ENCODE measurements around the gene GNS. TPM values are rescaled to one million over a fixed set of nuclear protein-coding genes. Genes with fewer than 3 reads are reported as not detected.

GNS gene
- total RNA-seq, 1 experiment from 2014 or later, result 26.0 TPM

- H3T11ph ChIP-seq (ENCODE audit: low read length), result no peak overlapping the region
- no peak overlapping the region for H2BK5ac ChIP-seq (ENCODE audit: insufficient read length, low read length)
- H4K8ac ChIP-seq (replicated peaks; ENCODE audit: insufficient read length, low read depth, low read length), result no peak overlapping the region
- no peak overlapping the region for H3K56ac ChIP-seq (ENCODE audit: insufficient read length, low read depth, low read length)
- H3K23ac ChIP-seq (ENCODE audit: insufficient read length, low read depth, low read length), result no peak overlapping the region
- H3K36me3 Mint-ChIP-seq (ENCODE audit: insufficient read depth in 1 of 3, low read depth in 3 of 3), result peaks cover 2 to 11% (median 7%) of the 10 kb centered on the region in 3 experiments; a peak in 6 of 7 replicates
- H4K5ac ChIP-seq (ENCODE audit: insufficient read length, low read depth, low read length), result no peak overlapping the region
- H3K18ac ChIP-seq (ENCODE audit: insufficient read length, low read depth, low read length), result no peak overlapping the region
- no peak overlapping the region for H3K4me2 ChIP-seq (ENCODE audit: insufficient read depth, insufficient read length, low read length)
- H3K4me1 ChIP-seq (ENCODE audit: insufficient read depth, low read length), result peaks cover 10% of the 10 kb centered on the region; the same call in 1 of the 2 replicates
- H2BK120ac ChIP-seq (ENCODE audit: low read depth, low read length, poor library complexity, severe bottlenecking), result no peak overlapping the region
- H2BK12ac ChIP-seq (ENCODE audit: insufficient read length, low read depth, low read length), result no peak overlapping the region
- H2AFZ ChIP-seq (ENCODE audit: low read length), result no peak overlapping the region
- H3K9me3 Mint-ChIP-seq, result no peaks in the 10 kb centered on the region
- no peaks in the 10 kb centered on the region for H3K23me2 ChIP-seq (ENCODE audit: insufficient read length, low read depth, low read length, poor library complexity, severe bottlenecking)
- no peak for TF ChIP-seq CTCF (conservative IDR thresholded peaks at IDR 0.05)
- DNase-seq, result no peak
- no peaks in the 10 kb centered on the region for H3K9me3 ChIP-seq (ENCODE audit: control insufficient read depth, low read depth, low read length)
- no peak overlapping the region for H2BK20ac ChIP-seq (ENCODE audit: low read depth, low read length, poor library complexity, severe bottlenecking)
- peaks cover 40 to 54% of the 10 kb centered on the region in 2 experiments for H3K4me1 Mint-ChIP-seq
- no peak overlapping the region for H3K27ac ChIP-seq (ENCODE audit: insufficient read length, low read depth, low read length)
- no peaks in the 10 kb centered on the region for H4K20me1 ChIP-seq (ENCODE audit: control insufficient read depth, insufficient read depth, insufficient read length)
- H4K91ac ChIP-seq (ENCODE audit: insufficient read length, low read depth, low read length), result no peak overlapping the region
- no peak overlapping the region for H3K4ac ChIP-seq (ENCODE audit: low read depth, low read length)
- no CpG with 5 or more reads among the region's 4 CpGs for WGBS (ENCODE audit: extremely low coverage, insufficient read length, low lambda C conversion rate)
- H3K79me2 ChIP-seq (ENCODE audit: insufficient read depth, low read length), result peaks cover 6% of the 10 kb centered on the region; the same call in 1 of the 2 replicates
- H3K9ac ChIP-seq (ENCODE audit: extremely low read depth, insufficient read length, low read length), result no peak overlapping the region
- no peak overlapping the region for H2BK15ac ChIP-seq (ENCODE audit: low read depth, low read length)
- no peaks in the 10 kb centered on the region for H3K27me3 ChIP-seq (ENCODE audit: insufficient read depth, low read length)
- H3K27me3 Mint-ChIP-seq (ENCODE audit: low read depth), result no peaks in the 10 kb centered on the region
- H2AK5ac ChIP-seq (ENCODE audit: insufficient read length, low read length), result no peak overlapping the region
- H3K4me3 Mint-ChIP-seq, result no peak overlapping the region
- H3K14ac ChIP-seq (ENCODE audit: insufficient read depth, low read length), result no peak overlapping the region
- H3K79me1 ChIP-seq (ENCODE audit: insufficient read depth, low read depth, low read length, poor library complexity, severe bottlenecking), result no peaks in the 10 kb centered on the region
- peak overlapping the region in 1 of 3 experiments; percentile 90; a peak in 1 of 7 replicates for H3K27ac Mint-ChIP-seq
Measured at GRCh38 chr12:64680235-64680634, 79.0 kb downstream of the GNS start.
